ENCODE results near the gene STXBP4.

DNA sequence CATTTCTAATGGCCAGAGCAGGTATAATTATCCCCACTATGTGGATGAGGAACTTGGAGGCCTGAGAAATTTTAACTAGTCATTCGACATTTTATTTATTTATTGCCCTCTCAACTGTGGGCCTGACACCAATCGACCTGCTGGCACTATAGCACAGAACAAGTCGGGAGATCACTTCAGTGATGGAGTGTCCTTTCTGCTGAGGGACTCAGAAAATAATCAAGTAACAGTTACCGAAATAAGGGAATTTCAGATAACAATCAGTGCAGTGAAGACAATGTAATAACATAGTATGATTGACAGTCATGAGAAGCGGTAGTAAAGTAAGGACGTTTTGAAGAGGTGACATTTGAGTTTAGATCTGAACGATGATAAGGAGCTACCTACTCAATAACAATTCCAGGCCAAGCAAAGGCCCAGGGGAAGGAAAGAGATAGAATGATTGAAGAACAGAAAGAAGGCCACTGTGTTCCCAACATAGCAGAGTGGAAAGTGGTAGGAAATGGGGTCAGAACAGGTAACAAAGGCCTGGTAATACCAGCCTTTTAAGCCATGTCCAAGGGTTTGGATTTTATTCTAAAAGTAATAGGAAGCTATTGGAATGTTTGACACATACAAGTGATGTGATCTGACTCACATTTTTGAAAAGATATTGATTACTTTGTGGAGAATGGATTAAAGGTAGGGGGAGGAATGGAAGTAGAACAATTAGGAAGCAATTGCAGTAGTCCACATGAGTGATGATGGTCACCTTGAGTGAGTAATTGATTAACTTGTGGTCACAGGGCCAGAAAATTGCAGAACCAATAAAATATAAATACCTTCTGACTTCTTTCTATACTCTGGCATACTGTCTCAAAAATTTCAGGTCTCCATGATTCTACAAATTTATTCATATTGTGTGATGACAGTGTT, 1.4 kb downstream of the STXBP4 start:
- TF ChIP-seq, protein P1, sequence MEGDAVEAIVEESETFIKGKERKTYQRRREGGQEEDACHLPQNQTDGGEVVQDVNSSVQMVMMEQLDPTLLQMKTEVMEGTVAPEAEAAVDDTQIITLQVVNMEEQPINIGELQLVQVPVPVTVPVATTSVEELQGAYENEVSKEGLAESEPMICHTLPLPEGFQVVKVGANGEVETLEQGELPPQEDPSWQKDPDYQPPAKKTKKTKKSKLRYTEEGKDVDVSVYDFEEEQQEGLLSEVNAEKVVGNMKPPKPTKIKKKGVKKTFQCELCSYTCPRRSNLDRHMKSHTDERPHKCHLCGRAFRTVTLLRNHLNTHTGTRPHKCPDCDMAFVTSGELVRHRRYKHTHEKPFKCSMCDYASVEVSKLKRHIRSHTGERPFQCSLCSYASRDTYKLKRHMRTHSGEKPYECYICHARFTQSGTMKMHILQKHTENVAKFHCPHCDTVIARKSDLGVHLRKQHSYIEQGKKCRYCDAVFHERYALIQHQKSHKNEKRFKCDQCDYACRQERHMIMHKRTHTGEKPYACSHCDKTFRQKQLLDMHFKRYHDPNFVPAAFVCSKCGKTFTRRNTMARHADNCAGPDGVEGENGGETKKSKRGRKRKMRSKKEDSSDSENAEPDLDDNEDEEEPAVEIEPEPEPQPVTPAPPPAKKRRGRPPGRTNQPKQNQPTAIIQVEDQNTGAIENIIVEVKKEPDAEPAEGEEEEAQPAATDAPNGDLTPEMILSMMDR (IDR thresholded peaks at IDR 0.05): no peak
- no peak for TF ChIP-seq POLR2A (IDR thresholded peaks at IDR 0.05)

Measured in lower leg skin (tissue), 3 donors.